ENCODE data around the gene CDHR3.

CDHR3 gene

GRCh38 chr7:106009503-106010226 is 46.6 kb downstream of the CDHR3 start:
- Histone ChIP-seq H2AFZ (peak overlapping the region; percentile 6), H3K27me3 (ENCODE audit: control insufficient read depth, insufficient read depth, low read length) (no peaks in the 10 kb centered on the region), H3K36me3 (ENCODE audit: control insufficient read depth, insufficient read depth, low read length) (no peaks in the 10 kb centered on the region), H3K79me2 (no peaks in the 10 kb centered on the region), H3K27ac (no peak overlapping the region), H3K4me1 (peaks cover 9% of the 10 kb centered on the region), H3K9me3 (ENCODE audit: control insufficient read depth, low read length) (no peaks in the 10 kb centered on the region), H3K4me2 (ENCODE audit: low read length) (no peak overlapping the region), H3K9ac (no peak overlapping the region), H3K4me3 (ENCODE audit: low read depth, low read length) (no peak overlapping the region)
- peak; percentile 92 for TF ChIP-seq CTCF (IDR thresholded peaks at IDR 0.05)

DNA sequence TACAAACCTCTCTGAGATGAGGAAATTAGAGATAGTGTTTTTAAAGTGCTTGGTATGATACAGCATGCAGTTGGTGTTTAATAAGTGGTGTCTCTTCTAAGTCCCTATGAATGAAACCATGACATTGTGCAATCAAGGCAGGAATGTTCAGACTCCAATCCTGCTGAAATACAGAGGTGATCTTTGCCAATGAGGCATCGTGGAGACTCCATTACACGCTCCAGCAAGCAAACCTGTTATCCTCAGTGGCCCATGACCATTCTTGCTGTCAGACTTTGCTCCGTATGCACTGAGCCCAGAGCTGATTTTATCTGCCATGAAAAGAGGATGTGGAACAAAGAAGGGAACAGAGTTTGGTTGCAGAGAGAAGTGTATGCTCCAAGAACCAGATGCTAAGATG is 47.3 kb downstream of the CDHR3 start:
- Histone ChIP-seq H3K4me1 (peaks cover 9% of the 10 kb centered on the region), H3K4me2 (ENCODE audit: low read length) (no peak overlapping the region), H2AFZ (no peak overlapping the region), H3K4me3 (ENCODE audit: low read depth, low read length) (no peak overlapping the region), H3K9me3 (ENCODE audit: control insufficient read depth, low read length) (no peaks in the 10 kb centered on the region), H3K79me2 (no peaks in the 10 kb centered on the region), H3K36me3 (ENCODE audit: control insufficient read depth, insufficient read depth, low read length) (no peaks in the 10 kb centered on the region), H3K27ac (no peak overlapping the region), H3K27me3 (ENCODE audit: control insufficient read depth, insufficient read depth, low read length) (no peaks in the 10 kb centered on the region), H3K9ac (no peak overlapping the region)
- no peak for TF ChIP-seq CTCF (IDR thresholded peaks at IDR 0.05)

DNA sequence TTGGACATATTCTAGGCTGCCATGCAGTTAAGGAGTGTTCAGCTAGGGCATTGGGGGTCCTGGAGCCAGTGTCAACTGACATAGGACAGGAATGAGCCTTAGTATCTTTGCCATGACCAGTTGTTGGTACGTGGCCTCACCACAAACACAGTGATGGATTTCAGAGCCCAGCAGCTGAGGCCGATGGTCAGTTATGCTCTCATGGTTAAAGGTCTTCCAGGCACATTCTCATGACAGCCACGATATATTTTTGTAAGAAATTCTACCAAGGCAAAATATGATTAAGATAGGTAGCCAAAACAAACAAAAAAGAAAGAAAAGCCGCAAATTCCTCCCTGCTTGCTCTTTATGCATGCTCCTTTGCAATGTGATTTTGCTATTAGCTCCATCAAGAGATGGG is 47.8 kb downstream of the CDHR3 start:
- no peak overlapping the region for H3K27ac ChIP-seq
- no peak overlapping the region for H3K9ac ChIP-seq
- H2AFZ ChIP-seq = no peak overlapping the region
- no peaks in the 10 kb centered on the region for H3K27me3 ChIP-seq (ENCODE audit: control insufficient read depth, insufficient read depth, low read length)
- H3K4me3 ChIP-seq (ENCODE audit: low read depth, low read length) = no peak overlapping the region
- H3K9me3 ChIP-seq (ENCODE audit: control insufficient read depth, low read length) = no peaks in the 10 kb centered on the region
- no peaks in the 10 kb centered on the region for H3K79me2 ChIP-seq
- no peaks in the 10 kb centered on the region for H3K36me3 ChIP-seq (ENCODE audit: control insufficient read depth, insufficient read depth, low read length)
- H3K4me2 ChIP-seq (ENCODE audit: low read length) = no peak overlapping the region
- TF ChIP-seq CTCF (IDR thresholded peaks at IDR 0.05) = no peak
- peaks cover 9% of the 10 kb centered on the region for H3K4me1 ChIP-seq

- Histone ChIP-seq H2AFZ (no peak overlapping the region), H3K4me2 (ENCODE audit: low read length) (no peak overlapping the region), H3K9me3 (ENCODE audit: control insufficient read depth, low read length) (no peaks in the 10 kb centered on the region), H3K36me3 (ENCODE audit: control insufficient read depth, insufficient read depth, low read length) (no peaks in the 10 kb centered on the region), H3K27ac (no peak overlapping the region), H3K27me3 (ENCODE audit: control insufficient read depth, insufficient read depth, low read length) (no peaks in the 10 kb centered on the region), H3K4me3 (ENCODE audit: low read depth, low read length) (no peak overlapping the region), H3K79me2 (no peaks in the 10 kb centered on the region), H3K4me1 (peaks cover 9% of the 10 kb centered on the region), H3K9ac (no peak overlapping the region)
- no peak for TF ChIP-seq CTCF (IDR thresholded peaks at IDR 0.05)
Observed at GRCh38 chr7:106012184-106012583, 49.1 kb downstream of the CDHR3 start.

- Histone ChIP-seq H3K4me2 (ENCODE audit: low read length) (no peak overlapping the region), H3K4me3 (ENCODE audit: low read depth, low read length) (no peak overlapping the region), H3K36me3 (ENCODE audit: control insufficient read depth, insufficient read depth, low read length) (no peaks in the 10 kb centered on the region), H3K9me3 (ENCODE audit: control insufficient read depth, low read length) (no peaks in the 10 kb centered on the region), H3K27me3 (ENCODE audit: control insufficient read depth, insufficient read depth, low read length) (no peaks in the 10 kb centered on the region), H3K27ac (no peak overlapping the region), H3K9ac (no peak overlapping the region), H3K79me2 (no peaks in the 10 kb centered on the region), H3K4me1 (peaks cover 9% of the 10 kb centered on the region), H2AFZ (no peak overlapping the region)
- TF ChIP-seq CTCF (IDR thresholded peaks at IDR 0.05) = no peak
Observed at GRCh38 chr7:106012935-106013439, 49.9 kb downstream of the CDHR3 start.

Data from parathyroid adenoma (tissue), 2 donors.